Cortex of kidney (tissue), 1 donor: ENCODE measurements around the gene FGF13.

ENCODE experiments used
- DNase-seq: peaks from one replicate; lab custom pipeline; 2025; lab: John Stamatoyannopoulos, UW

The FGF13 gene

GRCh38 chrX:138711399-138712347, at the start of gene FGF13:
TSS of gene FGF13 (minus strand) at chrX:138711717. CDS start at chrX:138711003, 714 bp downstream.
- no peak for DNase-seq

GRCh38 chrX:138759217-138759943, 47.9 kb upstream of the FGF13 start:
- no peak for DNase-seq

GRCh38 chrX:138756234-138756633, 44.7 kb upstream of the FGF13 start:
- DNase-seq = no peak

- DNase-seq = no peak
These were observed 43.3 kb upstream of the FGF13 start for GRCh38 chrX:138754861-138755260.

GRCh38 chrX:138748480-138748879, 37.0 kb upstream of the FGF13 start:
- no peak for DNase-seq

GRCh38 chrX:138745196-138745595, 33.7 kb upstream of the FGF13 start:
- no peak for DNase-seq

GRCh38 chrX:138742217-138742616, 30.7 kb upstream of the FGF13 start:
- DNase-seq = no peak

- no peak for DNase-seq
These were observed 28.8 kb upstream of the FGF13 start for GRCh38 chrX:138740341-138740740.

- DNase-seq = no peak
These were observed 11.8 kb upstream of the FGF13 start for GRCh38 chrX:138723301-138723700.

- DNase-seq = no peak
These were observed 7.9 kb upstream of the FGF13 start for GRCh38 chrX:138719396-138719795.

GRCh38 chrX:138718941-138719340, 7.4 kb upstream of the FGF13 start:
- DNase-seq = no peak

GRCh38 chrX:138710866-138711341, 613 bp downstream of the FGF13 start:
- DNase-seq = no peak

- DNase-seq = no peak
These were observed 1.4 kb downstream of the FGF13 start for GRCh38 chrX:138709886-138710791.

- DNase-seq = no peak
These were observed 3.2 kb downstream of the FGF13 start for GRCh38 chrX:138708268-138708667.

- no peak for DNase-seq
These were observed 6.9 kb downstream of the FGF13 start for GRCh38 chrX:138704596-138704995.

GRCh38 chrX:138704101-138704500, 7.4 kb downstream of the FGF13 start:
- DNase-seq = no peak

GRCh38 chrX:138692591-138692990, 18.9 kb downstream of the FGF13 start:
- no peak for DNase-seq

GRCh38 chrX:138691186-138691585, 20.3 kb downstream of the FGF13 start:
- DNase-seq = no peak

- no peak for DNase-seq
These were observed 20.9 kb downstream of the FGF13 start for GRCh38 chrX:138690591-138690990.

GRCh38 chrX:138683600-138683999, 27.9 kb downstream of the FGF13 start:
- no peak for DNase-seq

GRCh38 chrX:138669693-138670092, 41.8 kb downstream of the FGF13 start:
- DNase-seq = no peak

GRCh38 chrX:138664466-138664865, 47.1 kb downstream of the FGF13 start:
- no peak for DNase-seq
